Immature natural killer cell (primary cell): ENCODE data around the gene FREY1. TPM values are rescaled to one million over a fixed set of nuclear protein-coding genes. Genes with fewer than 3 reads are reported as not detected.

Experiments used
- polyA plus RNA-seq, 3 donors: library from polyadenylated mRNA; unstranded; fragments of 300-500 nt; fragmentation: Illumina TruSeq; gene quantifications; one replicate each; pipeline ENCODE4 v1.2.3, GENCODE V29; 2021

Gene FREY1
- polyA plus RNA-seq, 3 donors from 2014 or later: not detected

Other genes with a start within 250 kb of the FREY1 start
- under 1 TPM in 1 of 3 donors, not detected in 2; 0.11 TPM for gene CHST1, start 241.6 kb downstream of the FREY1 start, polyA plus RNA-seq
- gene SLC35C1, start 102.1 kb downstream of the FREY1 start, polyA plus RNA-seq: 10 to 100 TPM in 1 of 3 donors, 1 to 10 TPM in 2; 6.4 to 11.9 (median 7.6) TPM
- 10 to 100 TPM; 16.5 to 32.7 (median 20.8) TPM for gene CRY2, start 59.8 kb downstream of the FREY1 start, polyA plus RNA-seq
- gene MAPK8IP1, start 21.6 kb downstream of the FREY1 start, polyA plus RNA-seq: under 1 TPM in 2 of 3 donors, not detected in 1; 0.08 to 0.09 TPM
- gene PEX16, start 10.6 kb upstream of the FREY1 start, polyA plus RNA-seq: 10 to 100 TPM; 51.0 to 69.9 (median 51.2) TPM
- gene LARGE2, start 15.4 kb upstream of the FREY1 start, polyA plus RNA-seq: under 1 TPM in 1 of 3 donors, not detected in 2; 0.96 TPM
- 10 to 100 TPM in 1 of 3 donors, 1 to 10 TPM in 2; 4.4 to 21.3 (median 5.8) TPM for gene PHF21A, start 214.2 kb upstream of the FREY1 start, polyA plus RNA-seq